ENCODE data around the gene ATP5F1E.

ATP5F1E gene

DNA sequence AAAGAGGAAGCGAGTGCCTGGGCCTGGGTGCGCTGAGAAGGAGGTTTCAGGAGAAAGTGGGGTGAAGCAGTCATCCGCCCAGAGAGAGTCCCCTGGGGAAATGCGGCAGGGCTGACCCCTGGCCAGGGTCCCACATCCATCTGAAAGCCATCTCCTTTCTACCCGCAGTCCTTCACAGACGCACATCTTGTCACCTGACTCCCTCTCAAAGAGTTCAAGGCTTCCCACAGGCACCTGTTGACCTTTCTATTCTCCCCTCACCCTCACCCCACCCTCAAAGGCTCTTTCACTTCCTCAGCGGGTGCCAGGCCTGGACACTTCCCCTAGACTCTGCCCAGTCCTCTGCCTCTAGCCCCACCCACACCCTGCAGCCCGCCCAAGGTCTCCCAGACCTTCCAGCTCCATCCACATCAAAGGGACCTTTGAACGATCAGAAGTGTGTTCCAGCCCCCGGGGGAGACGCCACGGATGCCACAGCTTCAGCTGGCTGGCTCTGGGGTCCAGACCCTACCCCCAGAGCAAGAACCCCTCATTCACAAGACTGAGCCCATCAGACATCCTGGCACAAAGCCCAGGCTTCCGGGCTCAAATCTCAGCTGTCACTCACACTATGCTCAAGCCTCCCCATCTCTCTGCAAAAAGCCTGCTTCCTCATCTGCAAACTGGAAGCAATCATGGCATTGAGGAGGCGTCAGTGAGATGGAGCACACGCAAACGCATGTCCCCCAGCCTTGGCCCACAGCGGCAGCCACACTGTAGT lies 27.2 kb downstream of the ATP5F1E start:
- DNase-seq = peak; percentile 55

DNA sequence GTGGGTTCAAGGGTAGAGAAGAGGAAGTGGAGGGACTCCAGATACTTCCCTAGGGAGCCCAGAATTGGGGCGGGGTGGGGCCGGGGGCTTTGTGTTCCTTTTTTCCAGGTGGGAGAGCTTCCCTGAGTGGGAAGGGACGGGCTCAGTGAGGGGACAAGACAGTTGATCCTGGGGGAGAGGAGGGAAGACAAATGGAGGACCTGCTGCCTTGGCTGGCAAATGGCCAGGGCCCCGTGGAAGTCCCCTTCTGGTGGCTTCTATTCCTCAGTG lies 27.7 kb downstream of the ATP5F1E start:
- peak; percentile 25 for DNase-seq

GRCh38 chr20:59003836-59004492 lies 28.2 kb downstream of the ATP5F1E start:
- no peak for DNase-seq

- no peak for DNase-seq
Measured at GRCh38 chr20:59002874-59003399, 29.2 kb downstream of the ATP5F1E start.

DNA sequence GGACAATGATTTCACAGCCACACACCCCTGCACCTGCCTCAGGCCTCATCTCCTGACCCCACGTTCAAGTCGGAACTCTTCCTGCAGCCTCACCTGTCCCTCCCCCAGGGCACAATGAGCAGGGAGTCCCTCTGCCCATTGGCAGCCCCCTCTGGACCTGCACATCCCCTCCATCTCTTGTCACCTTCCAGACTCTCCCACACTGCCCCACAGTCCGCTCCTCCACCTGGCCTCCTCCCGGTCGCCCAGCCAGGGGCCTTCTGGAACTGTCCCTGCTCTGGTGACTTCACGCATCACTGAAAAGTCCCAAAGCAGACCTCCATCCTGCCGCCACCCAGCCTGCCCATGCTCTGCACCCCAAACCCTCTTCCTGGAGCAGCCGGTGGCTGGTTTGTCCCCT lies 29.7 kb downstream of the ATP5F1E start:
- no peak for DNase-seq

DNA sequence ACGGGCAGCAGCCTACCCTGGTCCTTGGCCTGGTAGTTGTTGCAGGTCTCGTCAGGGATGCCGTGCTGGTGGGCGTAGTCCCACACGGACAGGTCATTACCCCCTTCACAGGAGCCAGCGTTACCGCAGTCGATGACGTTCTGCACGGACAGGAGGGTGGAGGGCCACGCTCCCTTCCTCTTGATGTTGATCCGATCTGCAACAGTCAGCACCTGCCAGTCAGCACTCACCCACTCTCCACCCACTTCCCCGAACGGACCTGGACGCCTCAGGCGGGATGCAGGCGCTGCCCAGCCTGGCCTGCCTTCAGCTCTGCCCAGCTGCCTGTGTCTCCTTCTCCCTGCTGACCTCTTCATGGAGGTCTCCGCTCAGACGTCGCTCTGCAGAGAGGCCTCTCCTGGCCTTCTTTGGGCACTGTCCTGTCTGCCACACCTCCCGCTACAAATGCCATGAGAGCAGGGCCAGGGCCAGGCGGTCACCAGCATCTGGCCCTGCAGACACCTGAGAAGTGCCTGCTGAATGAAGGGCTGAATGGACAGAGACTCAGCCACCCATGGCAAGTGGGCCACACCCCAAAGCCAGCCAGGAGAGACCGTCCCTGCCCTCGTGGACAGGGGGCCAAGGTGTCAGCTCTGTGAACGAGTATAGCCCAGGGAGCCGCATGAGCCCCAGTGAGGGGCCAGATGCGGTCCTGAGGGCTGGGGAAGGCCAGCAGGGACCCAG lies 30.5 kb downstream of the ATP5F1E start:
- no peak for DNase-seq

DNA sequence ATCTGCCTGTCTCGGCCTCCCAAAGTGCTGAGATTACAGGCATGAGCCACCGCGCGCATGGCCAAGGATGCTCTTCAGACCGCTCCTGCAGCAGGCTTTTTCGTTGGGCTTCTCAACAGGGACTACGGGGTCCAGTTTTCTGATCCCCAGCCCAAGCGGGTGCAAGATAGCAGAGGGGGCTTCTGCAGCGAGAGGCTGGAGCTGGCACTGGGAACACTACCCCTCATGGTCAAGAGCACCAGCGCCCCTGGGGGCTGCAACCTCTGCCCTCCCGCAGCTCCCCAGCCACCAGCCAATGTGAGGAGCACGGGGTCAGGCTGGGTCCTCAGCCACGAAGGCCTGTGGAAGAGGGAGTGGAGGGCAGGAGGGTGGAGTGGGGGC lies 31.1 kb downstream of the ATP5F1E start:
- no peak for DNase-seq

- DNase-seq = no peak
Measured at GRCh38 chr20:59000326-59000725, 31.8 kb downstream of the ATP5F1E start.

GRCh38 chr20:58998656-58999055 lies 33.5 kb downstream of the ATP5F1E start:
- DNase-seq = no peak

DNA sequence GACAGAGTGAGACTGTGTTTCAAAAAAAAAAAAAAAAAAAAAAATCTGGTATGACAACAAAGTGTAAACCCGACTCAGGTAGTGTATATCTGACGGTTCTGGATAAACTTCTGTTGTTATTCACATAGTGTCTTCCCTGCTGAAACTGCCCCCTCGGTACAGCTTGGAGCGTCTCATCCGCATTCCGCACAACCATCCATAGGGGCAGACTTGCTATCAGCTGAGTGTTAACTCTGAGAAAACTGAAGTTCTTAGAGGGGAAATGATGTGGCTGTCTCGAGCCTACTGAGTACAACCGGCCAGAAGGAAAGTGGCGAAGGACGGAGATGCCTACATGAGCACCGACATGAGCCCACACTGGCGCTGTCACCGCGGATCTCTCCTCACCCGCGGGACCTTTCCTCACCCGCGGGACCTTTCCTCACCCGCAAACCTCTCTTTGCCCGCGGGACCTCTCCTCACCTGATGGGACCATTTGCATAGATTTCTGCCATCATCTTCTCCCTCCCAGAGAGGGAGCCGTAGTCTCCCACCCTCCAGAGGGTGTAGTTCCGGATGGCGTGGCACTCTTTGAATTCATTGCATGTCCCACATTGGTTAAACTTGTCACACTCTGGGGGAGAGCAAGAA lies 34.9 kb downstream of the ATP5F1E start:
- no peak for DNase-seq

DNA sequence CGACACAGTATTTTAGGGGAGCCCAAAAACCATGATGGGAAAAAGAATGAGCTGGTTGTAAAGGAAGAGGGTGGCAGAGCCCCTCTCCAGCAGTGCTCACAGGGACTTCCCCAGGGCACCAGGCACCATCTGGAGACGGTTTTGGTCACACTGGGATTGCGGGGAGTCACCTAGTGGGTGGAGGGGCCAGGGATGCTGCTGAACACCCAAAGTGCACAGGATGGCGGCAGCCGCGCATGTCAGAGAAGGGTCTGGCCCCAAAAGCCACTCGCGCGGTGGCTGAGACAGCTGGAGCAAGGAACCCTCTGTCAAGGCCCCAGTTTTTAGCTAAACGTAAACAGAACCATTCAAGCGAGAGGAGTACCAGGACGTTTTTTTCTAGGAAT lies 35.9 kb downstream of the ATP5F1E start:
- DNase-seq = no peak

GRCh38 chr20:58995461-58996225 lies 36.5 kb downstream of the ATP5F1E start:
- DNase-seq = no peak

DNA sequence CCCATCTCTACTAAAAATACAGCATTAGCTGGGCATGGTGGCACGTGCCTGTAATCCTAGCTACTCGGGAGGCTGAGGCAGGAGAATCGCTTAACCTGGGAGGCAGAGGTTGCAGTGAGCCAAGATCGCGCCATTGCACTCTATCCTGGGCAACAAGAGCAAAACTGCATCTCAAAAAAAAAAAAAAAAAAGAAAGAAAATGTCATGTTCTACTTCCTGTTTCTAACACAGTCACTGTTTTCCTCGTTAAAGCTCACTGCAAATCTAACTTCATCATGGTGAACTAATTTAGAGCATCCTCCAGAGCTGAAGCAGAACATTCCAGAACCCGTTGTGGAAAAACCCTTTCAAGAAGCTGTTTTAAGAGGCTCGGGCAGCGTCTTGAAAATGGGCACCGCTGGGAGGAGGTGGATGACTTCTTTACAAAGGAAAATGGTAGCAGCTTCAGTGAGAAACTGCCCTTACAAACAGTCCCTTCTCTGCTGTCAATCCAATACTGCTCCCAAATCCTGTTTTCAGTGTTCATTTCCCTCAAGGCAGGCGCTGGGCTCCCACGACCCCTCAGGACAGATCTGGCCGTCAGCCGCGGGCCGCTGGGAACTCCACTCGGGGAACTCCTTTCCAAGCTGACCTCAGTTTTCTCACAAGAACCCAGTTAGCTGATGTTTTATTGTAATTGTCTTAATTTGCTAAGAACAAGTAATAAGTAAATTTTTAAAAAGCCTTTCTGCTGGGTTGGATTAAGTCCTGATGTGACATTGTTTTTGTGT lies 37.6 kb downstream of the ATP5F1E start:
- no peak for DNase-seq

DNA sequence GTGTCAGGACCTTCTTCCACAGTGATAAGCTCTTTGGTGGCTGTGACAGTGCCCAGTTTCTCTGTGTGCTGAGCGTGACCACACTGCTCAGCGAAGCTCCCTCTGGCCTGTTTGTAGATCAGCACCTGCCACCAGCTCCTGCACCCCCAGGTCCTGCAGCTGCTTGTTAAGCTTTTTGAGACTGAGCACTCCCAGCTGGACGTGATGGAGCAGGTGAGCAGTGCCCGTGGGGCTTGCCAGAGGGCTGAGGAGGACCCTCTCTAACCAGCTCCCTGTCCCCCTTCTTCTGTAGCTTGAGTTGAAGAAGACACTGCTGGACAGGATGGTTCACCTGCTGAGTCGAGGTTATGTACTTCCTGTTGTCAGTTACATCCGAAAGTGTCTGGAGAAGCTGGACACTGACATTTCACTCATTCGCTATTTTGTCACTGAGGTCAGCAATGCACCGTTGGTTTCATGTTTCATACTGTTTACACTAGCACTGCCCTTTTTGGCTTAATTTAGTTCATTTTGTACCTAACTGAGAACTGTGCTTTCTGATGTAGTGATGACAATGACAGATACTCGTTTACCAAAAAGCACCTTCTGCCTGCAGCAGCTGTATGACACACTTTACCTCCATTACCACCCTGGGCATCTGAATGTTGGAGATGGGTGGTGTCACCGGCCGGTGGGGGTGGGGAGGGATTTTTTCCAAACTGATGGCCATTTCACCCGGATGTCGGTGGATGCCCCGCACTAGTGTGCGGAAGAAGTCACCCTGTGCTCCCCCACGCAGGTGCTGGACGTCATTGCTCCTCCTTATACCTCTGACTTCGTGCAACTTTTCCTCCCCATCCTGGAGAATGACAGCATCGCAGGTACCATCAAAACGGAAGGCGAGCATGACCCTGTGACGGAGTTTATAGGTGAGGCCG lies 38.5 kb downstream of the ATP5F1E start:
- DNase-seq = no peak

DNA sequence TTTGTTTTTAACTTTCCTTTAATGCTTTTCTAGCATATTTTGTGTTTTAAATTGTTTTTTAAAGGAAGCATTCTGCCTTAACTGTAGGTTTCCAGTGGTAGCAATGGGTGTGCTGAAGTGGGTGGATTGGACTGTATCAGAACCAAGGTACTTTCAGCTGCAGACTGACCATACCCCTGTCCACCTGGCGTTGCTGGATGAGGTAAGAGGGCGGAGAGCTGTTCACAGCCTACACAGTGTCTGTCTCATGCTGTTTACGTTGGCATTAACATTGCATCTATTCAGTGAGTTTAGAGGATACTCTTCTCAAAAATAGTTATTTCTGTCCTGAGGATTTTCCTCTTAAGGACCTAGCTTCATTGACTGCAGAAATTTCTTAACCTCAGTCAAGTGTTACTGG lies 39.2 kb downstream of the ATP5F1E start:
- no peak for DNase-seq

DNA sequence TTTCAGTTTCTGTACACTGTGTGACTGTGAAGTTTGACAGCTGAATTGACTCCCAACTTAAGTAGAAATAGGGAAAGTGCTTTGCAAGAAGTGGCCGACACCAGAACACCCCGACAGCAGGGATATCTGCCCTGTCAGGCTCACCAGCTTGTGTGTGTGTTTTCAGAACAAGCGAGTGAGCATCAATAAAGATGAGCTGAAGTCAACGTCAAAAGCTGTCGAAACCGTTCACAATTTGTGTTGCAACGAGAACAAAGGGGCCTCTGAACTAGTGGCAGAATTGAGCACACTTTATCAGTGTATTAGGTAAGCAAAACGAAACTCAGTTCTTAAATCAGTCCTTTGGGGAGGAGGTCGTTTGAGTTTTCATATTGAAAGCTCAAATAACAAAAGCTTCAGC lies 40.4 kb downstream of the ATP5F1E start:
- DNase-seq = no peak

DNA sequence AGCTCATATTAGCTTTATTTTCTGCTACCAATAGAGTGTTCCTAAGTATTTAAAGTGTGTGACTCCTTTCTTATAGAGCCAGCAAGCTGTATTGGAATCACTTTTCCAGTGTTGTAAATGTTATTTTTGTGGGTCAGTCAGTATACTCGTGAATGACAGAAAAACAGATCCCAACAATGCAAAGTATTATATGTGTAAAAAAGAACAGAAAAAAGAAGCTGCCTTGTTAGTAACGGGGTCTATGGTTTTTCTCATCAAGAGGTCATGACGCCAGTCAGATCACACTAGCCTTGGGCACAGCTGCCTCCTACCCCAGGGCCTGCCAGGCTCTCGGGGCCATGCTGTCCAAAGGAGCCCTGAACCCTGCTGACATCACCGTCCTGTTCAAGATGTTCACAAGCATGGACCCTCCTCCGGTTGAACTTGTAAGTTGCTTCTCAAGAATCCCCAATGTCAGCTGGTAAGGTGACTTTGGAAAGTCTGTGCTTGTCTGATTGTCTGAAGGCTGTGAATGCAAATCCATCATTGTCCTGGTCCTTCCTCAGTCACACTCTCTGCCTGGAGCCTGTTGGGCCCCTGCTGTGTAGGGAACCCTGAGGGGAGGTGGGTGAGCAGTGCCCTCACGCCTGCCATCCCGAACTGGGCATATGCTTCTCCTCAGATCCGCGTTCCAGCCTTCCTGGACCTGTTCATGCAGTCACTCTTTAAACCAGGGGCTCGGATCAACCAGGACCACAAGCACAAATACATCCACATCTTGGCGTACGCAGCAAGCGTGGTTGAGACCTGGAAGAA lies 41.3 kb downstream of the ATP5F1E start:
- no peak for DNase-seq

GRCh38 chr20:58989196-58989595 lies 42.9 kb downstream of the ATP5F1E start:
- DNase-seq = no peak

DNA sequence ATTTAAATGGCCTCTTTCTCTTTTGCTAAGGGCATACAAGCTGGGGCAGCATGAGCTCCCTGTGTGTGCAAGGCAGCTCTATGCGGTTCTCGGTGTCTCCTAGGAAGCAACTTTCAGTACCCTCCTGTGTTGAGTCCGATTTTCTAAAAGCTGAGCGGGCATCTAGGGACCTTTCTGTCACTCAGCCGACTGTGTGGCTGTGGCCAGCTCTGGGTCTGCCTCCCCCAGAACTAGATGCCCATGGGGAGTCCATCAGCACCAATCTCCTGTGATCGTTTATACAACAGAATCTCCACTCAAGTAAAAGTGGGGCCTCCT lies 43.6 kb downstream of the ATP5F1E start:
- DNase-seq = no peak
